ENCODE data around the gene MSI2.

- TF ChIP-seq POLR2AphosphoS5 (IDR thresholded peaks at IDR 0.05; ENCODE audit: borderline replicate concordance, low read depth, low read length) (no peak), EZH2 (IDR thresholded peaks at IDR 0.05) (no peak), FOXP2 (optimal IDR thresholded peaks at IDR 0.05; ENCODE audit: control extremely low read depth, extremely low read length, insufficient read depth) (no peak)
Measured at GRCh38 chr17:57557834-57558681, 301.7 kb downstream of the MSI2 start.

All from SK-N-MC (cell line).